Activated CD4-positive, alpha-beta T cell treated with anti-CD3 and anti-CD28 coated beads, Interleukin-2, amount 10 ng/mL, durations not matched to agents 7 days and 5 days (primary cell): Measurements from ENCODE around the gene SLCO4A1. TPM values are rescaled to one million over a fixed set of nuclear protein-coding genes. Genes with fewer than 3 reads are reported as not detected.

Experiments used
- CTCF ChIA-PET: fragments of 350-600 bp; sonication (Branson Sonifier 250); formaldehyde crosslinking; loops from one replicate; lab custom pipeline; 2021; ENCODE audit warnings: antibody characterized with exemption; lab: Charles Lee
- POLR2A ChIA-PET: fragments of 350-600 bp; sonication (Branson Sonifier 250); formaldehyde crosslinking; loops from one replicate; lab custom pipeline; 2021; ENCODE audit warnings: antibody characterized with exemption; lab: Charles Lee
- DNase-seq: peaks from one replicate; pipeline ENCODE4 v3.0.0-alpha.2; 2020
- H3K27ac Mint-ChIP-seq: one replicate; pipeline ENCODE4 v1.8.0; 2021; ENCODE audit warnings: mild to moderate bottlenecking, moderate library complexity, mixed read lengths
- H3K27me3 Mint-ChIP-seq: one replicate; pipeline ENCODE4 v1.8.0; 2021; ENCODE audit warnings: mixed read lengths
- H3K36me3 Mint-ChIP-seq: one replicate; pipeline ENCODE4 v1.8.0; 2021; ENCODE audit warnings: low read depth, mixed read lengths
- H3K4me1 Mint-ChIP-seq: one replicate; pipeline ENCODE4 v1.8.0; 2021; ENCODE audit warnings: mixed read lengths
- H3K4me3 Mint-ChIP-seq: one replicate; pipeline ENCODE4 v1.8.0; 2021; ENCODE audit warnings: mild to moderate bottlenecking, moderate library complexity, mixed read lengths
- H3K9me3 Mint-ChIP-seq: one replicate; pipeline ENCODE4 v1.8.0; 2021; ENCODE audit warnings: mixed read lengths
- total RNA-seq, 2 experiments: library from RNA; stranded (reverse); gene quantifications; one replicate each; pipeline ENCODE4 v1.2.3, GENCODE V29; 2021

SLCO4A1 gene
- total RNA-seq, 2 experiments from 2014 or later, result 54.2 to 55.2 TPM

DNA sequence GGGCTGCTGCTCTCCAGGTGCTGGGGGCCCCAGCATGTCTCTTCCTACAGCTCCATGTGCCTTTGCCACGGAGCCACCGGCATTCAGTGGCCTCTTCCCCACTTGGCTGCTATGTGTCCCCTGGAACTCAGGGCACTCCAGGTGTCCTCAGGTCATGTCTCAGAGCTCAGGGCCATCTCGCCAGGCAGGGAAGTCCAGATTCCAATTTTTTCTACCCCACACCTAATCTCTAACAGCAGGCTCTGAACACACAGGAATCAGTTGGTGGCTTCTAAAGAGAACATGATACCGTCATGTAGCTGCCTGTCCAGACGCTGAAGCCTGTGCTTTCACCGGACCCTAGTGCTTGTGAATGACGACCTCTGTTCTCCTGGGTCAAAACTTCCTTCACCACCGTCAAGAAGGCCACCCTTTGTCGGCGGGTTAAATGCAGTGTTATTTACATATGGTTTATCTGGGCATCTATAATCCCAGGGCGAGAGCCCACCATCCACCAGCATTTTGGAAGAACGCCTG lies 4.2 kb upstream of the SLCO4A1 start:
- ChIA-PET POLR2A (no interaction called here), CTCF (interaction anchor here (1.6 to 3.3 kb wide), 3 partner anchors 12 to 20 kb away, joined by 3 to 13 read pairs (median 9); no protein-coding TSS in a partner anchor)
- Mint-ChIP-seq H3K4me3 (no peak overlapping the region), H3K27ac (peak overlapping the region; percentile 38), H3K27me3 (peaks cover 28% of the 10 kb centered on the region), H3K4me1 (peaks cover 28% of the 10 kb centered on the region), H3K36me3 (peaks cover 1% of the 10 kb centered on the region), H3K9me3 (no peaks in the 10 kb centered on the region)
- DNase-seq, result no peak

DNA sequence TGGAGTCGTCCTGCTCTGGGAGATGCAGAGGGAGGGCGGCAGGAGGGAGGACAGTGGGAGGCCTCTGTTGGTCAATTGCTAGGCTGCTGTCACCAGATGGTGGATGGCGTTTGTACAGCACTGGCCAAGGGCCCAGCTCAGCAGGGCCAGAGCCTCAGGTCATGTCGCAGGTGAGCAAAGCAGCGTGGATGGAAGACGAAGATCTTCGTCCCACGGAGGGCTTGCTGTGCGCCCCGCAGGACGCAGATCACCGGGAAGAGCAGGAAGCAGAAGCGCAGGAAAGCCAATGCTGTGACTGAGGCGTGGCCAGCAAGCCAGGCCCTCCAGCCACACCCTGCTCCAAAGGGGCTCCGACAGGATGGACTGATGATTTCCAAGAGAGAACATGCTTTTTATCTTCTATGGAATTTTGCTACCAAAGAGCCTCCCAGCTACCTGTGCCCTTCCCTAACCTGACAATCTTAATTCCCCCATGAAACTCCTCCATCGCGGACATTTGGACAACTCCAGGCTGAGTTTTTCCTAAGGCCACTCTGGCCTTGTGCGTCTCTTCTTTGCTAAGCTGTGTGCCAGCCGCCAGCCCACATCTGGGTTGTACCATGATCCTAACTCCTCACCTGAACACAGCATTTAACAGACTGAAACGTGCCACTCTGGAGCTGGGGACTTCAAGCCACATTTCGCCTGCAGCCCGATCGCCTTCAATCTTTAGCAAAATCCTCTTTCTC lies 3.5 kb upstream of the SLCO4A1 start:
- ChIA-PET CTCF (interaction anchor here (1.6 to 3.3 kb wide), 3 partner anchors 11 to 19 kb away, joined by 3 to 13 read pairs (median 9); no protein-coding TSS in a partner anchor), POLR2A (no interaction called here)
- H3K27ac Mint-ChIP-seq, result peak overlapping the region; percentile 19
- peaks cover 32% of the 10 kb centered on the region for H3K4me1 Mint-ChIP-seq
- no peaks in the 10 kb centered on the region for H3K9me3 Mint-ChIP-seq
- no peak overlapping the region for H3K4me3 Mint-ChIP-seq
- no peak for DNase-seq
- H3K36me3 Mint-ChIP-seq, result peaks cover 1% of the 10 kb centered on the region
- H3K27me3 Mint-ChIP-seq, result peaks cover 28% of the 10 kb centered on the region

- Mint-ChIP-seq H3K4me3 (no peak overlapping the region), H3K36me3 (peaks cover 7% of the 10 kb centered on the region), H3K4me1 (peaks cover 41% of the 10 kb centered on the region), H3K9me3 (no peaks in the 10 kb centered on the region), H3K27ac (no peak overlapping the region), H3K27me3 (peaks cover 27% of the 10 kb centered on the region)
- CTCF ChIA-PET, result interaction anchor here (1.2 kb wide), 1 partner anchor 15 kb away, joined by 3 read pairs; no protein-coding TSS in a partner anchor
- no peak for DNase-seq
- POLR2A ChIA-PET, result no interaction called here
Measured at GRCh38 chr20:62639765-62640164, 2.5 kb upstream of the SLCO4A1 start.

DNA sequence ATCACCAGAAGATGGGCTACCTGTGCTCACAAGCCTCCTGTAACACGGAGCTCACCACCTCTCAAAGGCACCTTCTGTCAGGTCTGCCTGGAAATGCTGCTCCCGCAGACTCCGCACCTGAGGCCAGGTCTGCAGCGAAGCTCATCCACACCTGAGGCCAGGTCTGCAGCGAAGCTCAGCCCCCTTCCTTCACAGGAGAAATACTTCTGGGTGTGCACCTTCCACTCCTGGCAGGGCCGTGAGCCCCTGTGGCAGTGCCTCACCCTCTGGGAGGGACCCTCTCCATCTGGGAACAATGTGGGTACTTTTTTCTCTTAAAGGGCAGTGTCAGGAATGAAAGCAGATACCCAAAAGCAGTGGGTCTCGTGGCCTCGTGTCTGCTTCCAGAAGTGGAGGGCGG lies 1.4 kb upstream of the SLCO4A1 start:
- H3K36me3 Mint-ChIP-seq, result peaks cover 11% of the 10 kb centered on the region
- H3K27me3 Mint-ChIP-seq, result peaks cover 21% of the 10 kb centered on the region
- DNase-seq, result no peak
- H3K9me3 Mint-ChIP-seq, result no peaks in the 10 kb centered on the region
- ChIA-PET CTCF (interaction anchor here (0.6 to 1.2 kb wide), 3 partner anchors 11 to 313 kb away, joined by 3 read pairs; no protein-coding TSS in a partner anchor), POLR2A (no interaction called here)
- no peak overlapping the region for H3K27ac Mint-ChIP-seq
- peaks cover 45% of the 10 kb centered on the region for H3K4me1 Mint-ChIP-seq
- no peak overlapping the region for H3K4me3 Mint-ChIP-seq

GRCh38 chr20:62641321-62642050 lies 817 bp upstream of the SLCO4A1 start:
- Mint-ChIP-seq H3K4me3 (peak overlapping the region; percentile 72), H3K4me1 (peaks cover 43% of the 10 kb centered on the region), H3K27ac (peak overlapping the region; percentile 81), H3K9me3 (no peaks in the 10 kb centered on the region), H3K36me3 (peaks cover 12% of the 10 kb centered on the region), H3K27me3 (peaks cover 18% of the 10 kb centered on the region)
- no peak for DNase-seq
- ChIA-PET POLR2A (no interaction called here), CTCF (interaction anchor here (0.6 to 2.2 kb wide), 5 partner anchors 10 to 313 kb away, joined by 3 to 10 read pairs (median 6); no protein-coding TSS in a partner anchor)

DNA sequence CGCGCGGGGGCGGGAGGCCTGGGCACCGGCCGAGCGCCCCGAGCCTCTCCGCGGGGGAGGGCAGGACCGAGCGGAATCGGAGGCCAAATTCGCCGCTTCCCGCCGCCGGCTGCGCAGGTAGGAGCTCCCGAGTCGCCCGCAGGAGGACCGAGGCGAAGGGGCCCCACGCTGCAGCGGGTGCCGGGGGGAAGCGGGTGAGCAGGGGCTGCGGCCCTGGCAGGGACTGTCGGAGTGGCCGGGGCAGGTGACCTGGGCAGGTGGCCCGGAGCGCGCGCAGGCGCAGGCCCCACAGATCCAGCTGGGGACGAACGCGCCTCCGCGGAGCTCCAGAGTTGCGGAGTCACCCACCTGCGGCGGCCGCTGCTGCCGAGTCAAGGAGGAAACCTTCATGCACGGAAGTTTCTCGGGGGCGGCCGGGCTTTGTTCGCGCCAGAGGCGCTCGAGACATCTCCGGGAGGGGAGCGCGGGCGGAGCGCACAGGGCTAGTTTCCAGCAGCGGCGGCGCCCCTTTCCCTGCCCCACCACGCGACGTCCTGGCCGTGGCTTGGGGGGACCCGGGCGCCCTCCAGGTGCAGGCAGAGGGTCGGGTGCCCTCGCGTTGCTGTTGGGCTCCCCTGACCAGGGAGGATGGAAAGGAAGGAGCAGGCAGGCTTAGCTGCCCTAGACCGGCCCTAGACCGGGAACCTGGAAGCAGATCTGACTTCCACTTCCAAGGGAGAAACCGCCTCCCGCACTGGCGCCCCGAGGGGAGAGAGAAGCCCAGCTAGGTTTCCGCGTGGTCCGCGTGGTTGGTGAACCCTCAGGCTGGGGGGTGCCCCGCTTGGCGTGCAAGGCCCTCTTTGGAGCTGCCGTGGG lies 590 bp downstream of the SLCO4A1 start:
- ChIA-PET POLR2A (interaction anchor here (1.1 to 1.8 kb wide), 2 partner anchors 8 to 19 kb away, joined by 3 to 5 read pairs; no protein-coding TSS in a partner anchor), CTCF (interaction anchor here (0.6 to 2.2 kb wide), 8 partner anchors 8 to 165 kb away, joined by 3 to 10 read pairs (median 4); no protein-coding TSS in a partner anchor)
- Mint-ChIP-seq H3K4me3 (peak overlapping the region; percentile 90), H3K27me3 (peaks cover 16% of the 10 kb centered on the region), H3K36me3 (peaks cover 21% of the 10 kb centered on the region), H3K27ac (peak overlapping the region; percentile 75), H3K9me3 (no peaks in the 10 kb centered on the region), H3K4me1 (peaks cover 47% of the 10 kb centered on the region)
- DNase-seq, result peak; percentile 71

GRCh38 chr20:62643521-62644043 lies 1.3 kb downstream of the SLCO4A1 start:
- ChIA-PET CTCF (interaction anchor here (0.7 to 2.2 kb wide), 5 partner anchors 7 to 144 kb away, joined by 3 to 10 read pairs (median 4); no protein-coding TSS in a partner anchor), POLR2A (interaction anchor here (1.8 kb wide), 1 partner anchor 20 kb away, joined by 5 read pairs; no protein-coding TSS in a partner anchor)
- DNase-seq, result no peak
- Mint-ChIP-seq H3K4me3 (peak overlapping the region; percentile 90), H3K36me3 (peaks cover 22% of the 10 kb centered on the region), H3K27me3 (peaks cover 10% of the 10 kb centered on the region), H3K9me3 (no peaks in the 10 kb centered on the region), H3K27ac (peak overlapping the region; percentile 75), H3K4me1 (peaks cover 53% of the 10 kb centered on the region)

DNA sequence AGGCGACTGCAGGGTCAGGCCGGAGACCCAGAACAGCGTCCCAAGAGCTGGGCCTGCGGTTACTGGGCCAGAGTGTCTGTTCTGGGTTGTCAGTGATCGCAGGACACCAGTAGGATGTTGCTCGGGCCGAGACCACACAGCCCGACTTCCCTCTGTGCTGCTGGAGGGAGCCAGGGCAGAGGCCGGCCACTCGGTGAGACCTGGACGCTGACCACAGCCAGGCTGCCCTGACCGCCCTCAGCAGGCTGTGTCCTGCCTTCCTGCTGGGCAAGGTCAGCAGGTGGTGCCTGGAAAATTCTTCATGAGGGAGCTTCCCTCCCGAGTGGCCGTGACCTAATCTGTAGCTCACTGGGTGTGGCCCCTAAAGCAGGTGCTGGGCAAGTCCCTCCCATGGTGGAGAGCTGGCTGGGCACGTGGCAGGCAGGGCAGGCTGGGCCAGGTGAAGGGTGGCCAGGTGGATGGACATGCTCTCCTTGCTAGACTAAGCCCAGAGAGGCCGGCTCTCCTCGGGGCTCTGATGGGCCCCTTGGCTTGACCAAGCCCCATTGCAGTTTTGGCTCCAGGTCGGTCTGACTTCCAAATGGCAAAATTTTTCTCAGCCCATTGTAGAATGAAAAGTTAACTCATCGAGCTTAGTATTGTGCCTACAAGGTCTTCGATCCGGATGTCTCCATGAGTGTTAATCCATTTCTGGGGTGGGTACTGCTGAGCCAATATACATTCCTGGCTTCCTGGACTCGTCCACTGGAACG lies 1.9 kb downstream of the SLCO4A1 start:
- peak overlapping the region; percentile 90 for H3K4me3 Mint-ChIP-seq
- ChIA-PET POLR2A (no interaction called here), CTCF (interaction anchor here (0.9 to 1.4 kb wide), 3 partner anchors 14 to 144 kb away, joined by 3 to 4 read pairs (median 4); no protein-coding TSS in a partner anchor)
- no peaks in the 10 kb centered on the region for H3K9me3 Mint-ChIP-seq
- peaks cover 26% of the 10 kb centered on the region for H3K36me3 Mint-ChIP-seq
- peak overlapping the region; percentile 79 for H3K27ac Mint-ChIP-seq
- peaks cover 59% of the 10 kb centered on the region for H3K4me1 Mint-ChIP-seq
- H3K27me3 Mint-ChIP-seq, result peaks cover 5% of the 10 kb centered on the region
- no peak for DNase-seq

DNA sequence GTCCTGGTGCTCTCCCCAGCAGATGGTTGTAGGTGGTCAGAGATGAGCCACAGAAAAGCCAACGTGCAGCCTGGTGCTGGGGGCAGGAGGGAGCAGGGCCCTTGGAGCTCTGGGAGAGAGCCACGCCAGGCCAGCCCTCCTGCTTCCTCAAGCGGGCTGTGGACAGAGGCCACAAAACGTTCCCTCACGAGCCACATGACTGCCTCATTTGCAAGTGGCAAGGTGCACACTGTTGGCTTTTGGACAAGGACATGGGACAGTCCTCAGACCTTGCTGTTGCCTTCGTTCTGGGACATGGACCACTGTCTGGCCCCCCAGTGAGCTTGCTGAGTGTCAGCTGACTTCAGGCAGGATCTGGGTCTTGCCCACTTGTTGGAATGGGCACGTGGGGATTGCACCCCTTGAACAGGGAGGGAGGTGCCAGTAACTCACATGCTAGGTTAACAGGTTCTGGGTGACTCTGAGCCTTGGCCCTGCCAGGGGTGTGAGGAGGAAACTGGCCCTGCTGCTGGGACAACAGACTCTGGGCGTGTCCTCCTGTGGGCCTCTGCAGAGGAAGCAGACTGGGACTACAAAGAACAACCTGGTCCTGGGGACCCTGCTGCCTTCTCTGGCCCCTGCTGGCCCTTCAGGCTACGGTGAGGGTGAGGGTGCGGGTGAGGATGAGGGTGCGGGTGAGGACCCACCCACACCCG lies 2.6 kb downstream of the SLCO4A1 start:
- ChIA-PET POLR2A (interaction anchor here (0.6 kb wide), 1 partner anchor 120 kb away, joined by 3 read pairs; no protein-coding TSS in a partner anchor), CTCF (interaction anchor here (0.9 to 1.4 kb wide), 3 partner anchors 14 to 145 kb away, joined by 3 to 4 read pairs (median 4); no protein-coding TSS in a partner anchor)
- H3K4me1 Mint-ChIP-seq, result peaks cover 67% of the 10 kb centered on the region
- no peaks in the 10 kb centered on the region for H3K9me3 Mint-ChIP-seq
- H3K36me3 Mint-ChIP-seq, result peaks cover 31% of the 10 kb centered on the region
- no peak for DNase-seq
- H3K4me3 Mint-ChIP-seq, result peak overlapping the region; percentile 90
- H3K27me3 Mint-ChIP-seq, result no peaks in the 10 kb centered on the region
- H3K27ac Mint-ChIP-seq, result peak overlapping the region; percentile 79

DNA sequence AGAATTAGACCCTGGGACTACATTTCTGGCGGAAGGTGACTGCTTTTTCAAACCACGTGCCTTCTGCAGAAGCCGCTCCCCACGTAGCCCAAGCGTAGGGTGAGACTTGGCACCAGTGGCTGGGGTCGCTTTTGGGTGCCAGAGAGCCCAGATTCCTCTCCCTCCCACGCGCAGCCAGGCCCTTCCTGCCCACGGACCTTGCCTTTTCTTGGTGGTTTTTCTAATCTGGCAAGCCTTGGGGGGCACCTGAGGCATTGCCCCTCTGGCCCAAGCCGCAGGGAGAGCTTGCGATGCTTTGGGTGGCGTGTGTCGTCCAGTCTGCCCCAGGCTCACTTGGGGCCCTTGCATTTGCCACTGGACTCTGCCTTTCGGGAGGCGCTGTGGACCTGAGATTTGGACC lies 3.3 kb downstream of the SLCO4A1 start:
- Mint-ChIP-seq H3K27ac (peak overlapping the region; percentile 79), H3K9me3 (no peaks in the 10 kb centered on the region), H3K4me3 (peak overlapping the region; percentile 22), H3K4me1 (peaks cover 73% of the 10 kb centered on the region), H3K36me3 (peaks cover 36% of the 10 kb centered on the region), H3K27me3 (no peaks in the 10 kb centered on the region)
- ChIA-PET POLR2A (interaction anchor here (0.6 kb wide), 1 partner anchor 120 kb away, joined by 3 read pairs; no protein-coding TSS in a partner anchor), CTCF (no interaction called here)
- DNase-seq, result no peak
